ENCODE results near the gene GLT1D1.
A peak's percentile ranks its signal among the peaks of the same experiment; 100 is the strongest.
"Not testable (repeated sequence)": the region's sequence is repeated elsewhere in the genome, so short reads cannot be mapped to it uniquely, and the experiment has no call there.

The GLT1D1 gene

GRCh38 chr12:128820723-128821432 is 32.4 kb upstream of the GLT1D1 start:
- no peak for DNase-seq (ENCODE audit: low read depth)

DNA sequence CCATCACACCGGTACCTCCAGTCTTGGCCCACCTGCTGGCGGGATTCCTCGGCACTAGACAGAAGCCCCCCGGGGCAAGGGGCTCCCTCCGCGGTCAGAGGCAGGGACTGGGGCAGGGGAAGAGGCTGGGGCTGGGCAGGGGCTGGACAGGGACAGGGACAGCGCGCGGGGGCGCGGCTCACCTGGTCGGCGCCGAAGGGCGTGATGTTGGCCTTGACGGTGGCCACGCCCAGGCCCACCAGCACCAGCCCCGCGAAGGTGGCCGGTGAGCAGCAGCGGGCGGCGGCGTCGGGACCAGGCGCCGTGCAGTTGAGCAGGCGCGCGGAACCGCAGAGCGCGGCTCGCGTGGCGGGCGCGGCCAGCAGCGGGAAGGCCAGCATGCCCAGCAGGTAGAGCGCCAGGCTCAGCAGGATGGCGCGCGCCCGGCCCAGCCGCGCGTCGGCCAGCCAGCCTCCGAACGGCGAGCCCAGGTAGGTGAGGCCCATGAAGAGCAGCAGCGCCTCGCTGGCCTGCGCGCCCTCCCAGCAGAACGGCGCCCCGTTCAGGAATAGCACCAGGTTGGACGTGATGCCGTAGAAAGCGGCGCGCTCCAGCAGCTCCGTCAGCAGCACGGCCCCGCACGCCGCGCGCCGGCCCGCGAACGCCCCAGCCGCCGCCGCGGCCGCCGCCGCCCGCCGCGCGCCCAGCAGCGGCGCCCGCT is 29.9 kb upstream of the GLT1D1 start:
- no peak for DNase-seq (ENCODE audit: low read depth)

GRCh38 chr12:128823916-128824839 is 29.1 kb upstream of the GLT1D1 start, which contains the start of gene SLC15A4:
SLC15A4 (minus strand) TSS chr12:128823958; CDS start chr12:128823943, 15 bp downstream.
- peak; percentile 83 for DNase-seq (ENCODE audit: low read depth)

- no peak for DNase-seq (ENCODE audit: low read depth)
Measured at GRCh38 chr12:128825835-128826234, 27.4 kb upstream of the GLT1D1 start.

DNA sequence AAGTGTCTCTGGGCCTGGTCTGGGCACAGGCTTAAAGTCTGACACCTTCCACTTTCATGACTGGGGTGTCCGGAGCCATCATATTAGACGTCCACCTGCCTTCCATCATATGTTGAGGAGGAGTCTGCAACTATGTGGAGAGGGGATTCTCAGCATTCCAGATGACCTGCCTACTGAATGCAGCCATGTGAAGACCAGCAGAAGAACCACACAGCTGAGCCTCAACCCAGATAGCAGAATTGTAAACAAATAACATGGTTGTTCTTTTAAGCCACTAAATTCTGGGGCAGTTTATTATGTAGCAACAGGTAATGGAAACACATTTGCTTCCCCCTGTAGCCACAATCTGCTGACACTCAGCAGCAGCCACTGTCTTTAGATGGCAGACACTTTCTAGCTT is 25.6 kb upstream of the GLT1D1 start:
- no peak for DNase-seq (ENCODE audit: low read depth)

GRCh38 chr12:128829861-128830504 is 23.3 kb upstream of the GLT1D1 start:
- no peak for DNase-seq (ENCODE audit: low read depth)

DNA sequence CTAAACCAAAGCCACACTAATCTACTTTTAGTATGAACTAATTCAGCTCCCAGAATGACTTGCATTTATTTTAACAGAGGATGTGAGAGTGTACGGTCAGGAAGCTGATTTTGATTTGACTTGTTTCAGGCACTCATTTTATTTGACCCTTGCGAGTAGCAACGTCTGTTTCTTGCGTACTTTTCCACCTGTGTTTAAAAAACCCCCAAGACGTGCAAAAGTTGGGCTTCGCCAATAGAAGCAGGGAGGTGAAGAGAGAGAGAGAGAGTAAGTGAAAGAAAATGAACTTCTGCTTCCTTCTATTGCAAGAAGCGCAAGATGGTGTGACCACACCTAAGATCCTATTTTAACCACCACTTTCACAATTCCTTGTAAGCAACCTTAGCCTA is 22.8 kb upstream of the GLT1D1 start:
- DNase-seq (ENCODE audit: low read depth) = no peak

- no peak for DNase-seq (ENCODE audit: low read depth)
Measured at GRCh38 chr12:128833418-128833817, 19.9 kb upstream of the GLT1D1 start.

- DNase-seq (ENCODE audit: low read depth) = not testable (repeated sequence)
Measured at GRCh38 chr12:128839885-128840284, 13.4 kb upstream of the GLT1D1 start.

DNA sequence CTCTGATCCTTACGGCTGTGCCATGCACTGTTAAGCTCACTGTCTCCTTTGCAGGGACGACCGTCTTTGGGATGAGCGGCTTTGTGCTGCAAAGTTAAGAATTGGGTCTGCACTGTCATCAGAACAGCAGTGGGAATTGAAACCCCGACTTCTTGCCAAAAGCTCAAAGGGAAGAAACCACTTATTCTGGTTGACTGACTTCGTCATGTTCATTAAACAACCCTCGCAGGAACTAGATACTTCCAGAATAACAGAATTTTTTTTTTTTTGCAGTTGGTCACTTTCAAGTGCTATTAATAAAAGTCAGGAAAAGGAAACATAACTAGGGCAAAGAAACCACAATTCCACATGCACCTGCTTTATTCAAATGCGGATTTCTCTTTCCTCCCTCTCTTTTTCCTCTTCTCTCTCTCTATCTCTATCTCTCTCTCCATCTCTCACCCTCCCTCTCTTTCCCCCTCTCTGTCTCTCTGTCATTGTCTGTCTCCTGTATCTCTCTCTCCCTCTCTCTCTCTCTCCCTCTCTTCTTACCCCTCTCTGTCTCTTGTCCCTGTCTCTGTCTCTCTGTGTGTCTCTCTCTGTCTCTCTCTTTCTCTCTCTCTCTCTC is 12.3 kb upstream of the GLT1D1 start:
- no peak for DNase-seq (ENCODE audit: low read depth)

- DNase-seq (ENCODE audit: low read depth) = no peak
Measured at GRCh38 chr12:128842579-128842978, 10.7 kb upstream of the GLT1D1 start.

GRCh38 chr12:128843538-128843937 is 9.7 kb upstream of the GLT1D1 start:
- no peak for DNase-seq (ENCODE audit: low read depth)

- DNase-seq (ENCODE audit: low read depth) = no peak
Measured at GRCh38 chr12:128844031-128844635, 9.1 kb upstream of the GLT1D1 start.

GRCh38 chr12:128846671-128847070 is 6.6 kb upstream of the GLT1D1 start:
- DNase-seq (ENCODE audit: low read depth) = not testable (repeated sequence)

GRCh38 chr12:128848371-128848770 is 4.9 kb upstream of the GLT1D1 start:
- no peak for DNase-seq (ENCODE audit: low read depth)

DNA sequence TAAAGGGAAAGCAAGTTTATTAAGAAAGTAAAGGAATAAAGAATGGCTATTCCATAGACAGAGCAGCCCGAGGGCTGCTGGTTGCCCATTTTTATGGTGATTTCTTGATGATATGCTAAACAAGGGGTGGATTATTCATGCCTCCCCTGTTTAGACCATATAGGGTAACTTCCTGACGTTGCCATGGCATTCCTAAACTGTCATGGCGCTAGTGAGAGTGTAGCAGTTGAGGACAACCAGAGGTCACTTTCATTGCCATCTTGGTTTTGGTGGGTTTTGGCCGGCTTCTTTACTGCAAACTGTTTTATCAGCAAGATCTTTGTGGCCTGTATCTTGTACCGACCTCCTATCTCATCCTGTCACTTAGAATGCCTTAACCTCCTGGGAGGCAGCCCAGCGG is 3.5 kb upstream of the GLT1D1 start:
- DNase-seq (ENCODE audit: low read depth) = not testable (repeated sequence)

DNA sequence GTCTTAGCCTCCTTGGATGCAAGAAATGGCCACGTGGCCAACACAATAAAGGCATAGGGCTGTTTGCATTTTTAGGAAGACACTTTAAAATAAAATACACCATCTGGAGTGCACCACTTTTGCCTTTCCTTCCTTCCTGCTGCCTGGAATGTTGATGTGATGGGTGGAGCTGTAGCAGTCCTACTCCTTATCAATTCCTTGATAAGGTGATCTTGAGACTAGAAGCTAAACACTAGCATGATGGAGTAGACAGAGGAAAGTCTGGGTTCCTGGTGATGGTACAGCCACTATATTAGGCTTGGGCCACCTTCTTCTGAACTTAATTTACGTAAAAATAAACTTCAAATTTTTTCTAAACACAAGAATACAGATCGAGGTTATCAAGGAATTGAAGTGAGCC is 2.9 kb upstream of the GLT1D1 start:
- DNase-seq (ENCODE audit: low read depth) = no peak

DNA sequence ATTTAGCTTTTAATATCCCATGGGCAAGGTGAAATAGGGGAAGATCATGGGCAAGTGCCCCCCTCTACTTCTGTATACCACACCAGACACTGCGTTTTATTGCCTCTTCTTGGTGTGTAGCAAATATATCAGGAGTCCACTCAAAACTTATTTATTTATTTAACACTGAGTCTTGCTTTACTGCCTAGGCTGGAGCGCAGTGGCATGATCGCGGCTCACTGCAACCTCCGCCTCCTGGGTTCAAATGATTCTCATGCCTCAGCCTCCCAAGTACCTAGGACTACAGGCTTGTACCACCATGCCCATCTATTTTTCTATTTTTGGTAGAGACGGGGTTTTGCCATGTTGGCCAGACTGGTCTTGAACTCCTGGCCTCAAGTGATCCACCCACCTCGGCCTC is 1.8 kb upstream of the GLT1D1 start:
- DNase-seq (ENCODE audit: low read depth) = not testable (repeated sequence)

DNA sequence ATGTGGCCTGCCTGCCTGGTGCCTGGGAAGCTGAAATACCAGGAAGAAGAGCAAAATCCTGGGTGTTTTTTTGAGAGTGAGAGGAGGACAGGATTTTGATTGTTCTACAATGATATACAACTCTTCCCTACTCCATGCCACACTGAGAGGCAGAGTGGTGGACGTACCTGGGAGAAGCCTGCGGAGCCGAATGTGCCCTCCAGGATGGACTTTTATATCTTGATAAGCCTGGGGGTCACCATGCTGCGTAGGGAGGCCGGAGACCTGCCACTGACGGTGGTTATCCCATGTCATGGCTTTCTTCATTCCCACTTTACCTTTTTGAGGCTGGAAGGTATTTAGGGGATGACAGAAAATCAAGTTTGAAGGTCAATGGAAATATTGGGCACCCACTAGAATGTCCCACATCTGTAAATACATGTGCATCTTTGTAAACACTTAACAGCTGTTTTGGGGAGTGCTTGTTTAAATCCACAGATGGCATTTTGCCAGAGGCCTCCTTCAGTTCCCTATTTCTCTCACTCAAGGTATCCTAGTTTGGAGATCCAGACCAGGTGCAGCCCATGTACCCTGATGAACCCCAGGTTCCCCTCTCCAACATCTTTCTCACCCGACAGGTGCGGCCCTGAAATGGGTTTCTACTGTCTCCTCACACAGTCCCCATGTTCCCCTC is 1.1 kb upstream of the GLT1D1 start:
- DNase-seq (ENCODE audit: low read depth) = no peak

GRCh38 chr12:128853600-128854197 is 421 bp downstream of the GLT1D1 start:
- no peak for DNase-seq (ENCODE audit: low read depth)
